Fibroblast of skin of left quadriceps (primary cell): ENCODE results near the gene CDSN.

Experiments used
- DNase-seq, 2 experiments: peaks; one replicate each; pipeline ENCODE4 v3.0.0-alpha.2; 2013; ENCODE audit warnings: low read depth in 2 of 2

The CDSN gene

DNA sequence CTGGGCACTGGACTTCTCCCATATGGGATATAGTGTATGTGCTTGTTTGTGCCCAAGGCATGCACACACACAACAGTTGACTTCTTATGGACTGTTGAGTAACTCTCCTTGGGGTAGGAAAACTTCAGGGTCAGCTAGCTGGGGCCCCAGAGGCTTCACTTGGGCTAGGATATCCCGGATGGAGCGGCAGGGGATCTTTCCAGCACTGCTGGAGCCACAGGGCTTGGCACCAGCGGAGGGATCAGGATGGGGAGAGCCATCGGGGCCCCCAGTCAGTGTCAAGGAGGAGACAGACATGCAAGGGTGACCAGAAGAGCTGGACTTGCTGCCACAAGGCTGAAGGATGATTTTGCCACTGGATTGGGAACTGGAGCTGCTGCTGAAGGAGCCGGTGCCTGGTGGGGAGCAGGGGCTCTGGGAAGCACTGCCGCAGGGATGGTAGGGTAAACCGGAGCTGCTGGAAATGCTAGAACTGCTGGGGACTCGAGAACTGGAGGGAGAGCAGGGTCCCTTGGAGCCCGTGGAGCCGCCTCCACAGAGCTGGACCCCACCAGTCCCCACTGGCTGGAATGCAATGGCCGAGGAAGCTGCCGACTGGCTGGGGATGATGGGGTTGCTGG lies 4.2 kb downstream of the CDSN start:
- no peak for DNase-seq

DNA sequence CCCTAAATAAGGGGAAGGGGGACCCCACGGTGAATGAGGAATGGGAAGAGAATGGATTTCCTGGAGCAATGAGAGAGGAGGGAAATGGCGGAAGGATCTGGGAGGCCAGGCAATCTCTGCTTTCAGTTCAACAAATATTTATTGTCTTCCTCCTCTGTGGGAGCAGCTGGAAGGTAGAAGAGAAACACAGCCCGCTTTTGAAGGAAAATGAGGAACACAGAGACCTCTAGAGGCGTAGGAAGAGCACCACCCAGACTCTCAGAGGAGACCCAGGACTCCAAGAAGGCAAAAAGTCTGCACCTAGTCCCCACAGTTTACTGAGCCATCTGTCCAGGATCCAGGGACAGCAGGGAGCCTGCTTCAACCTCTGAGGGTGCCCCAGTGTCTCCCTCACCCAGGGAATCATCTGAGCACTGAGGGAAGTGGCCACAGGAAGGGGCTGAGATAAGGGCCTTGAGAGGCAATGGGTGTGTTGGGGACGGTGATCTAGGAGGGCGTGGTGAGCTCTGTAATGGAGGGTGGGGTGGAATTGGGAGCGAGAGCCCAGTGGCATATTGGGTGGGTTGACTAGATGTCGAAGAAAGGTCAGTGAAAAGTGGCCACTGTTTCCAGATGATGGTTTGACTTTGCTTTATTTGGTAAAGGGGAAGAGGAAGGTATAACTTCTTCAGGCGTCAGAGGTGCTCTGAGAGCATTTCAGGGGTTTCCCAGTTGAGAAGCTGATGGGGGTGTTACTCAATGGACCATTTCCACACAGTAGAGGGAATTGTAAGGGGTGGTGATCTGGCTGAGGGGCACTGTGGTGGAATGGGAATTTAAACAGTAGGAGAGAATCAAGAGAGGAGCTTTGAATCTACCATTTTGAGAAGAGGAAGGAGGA lies 5.0 kb downstream of the CDSN start:
- peak in 1 of 2 experiments; percentile 51 for DNase-seq

DNA sequence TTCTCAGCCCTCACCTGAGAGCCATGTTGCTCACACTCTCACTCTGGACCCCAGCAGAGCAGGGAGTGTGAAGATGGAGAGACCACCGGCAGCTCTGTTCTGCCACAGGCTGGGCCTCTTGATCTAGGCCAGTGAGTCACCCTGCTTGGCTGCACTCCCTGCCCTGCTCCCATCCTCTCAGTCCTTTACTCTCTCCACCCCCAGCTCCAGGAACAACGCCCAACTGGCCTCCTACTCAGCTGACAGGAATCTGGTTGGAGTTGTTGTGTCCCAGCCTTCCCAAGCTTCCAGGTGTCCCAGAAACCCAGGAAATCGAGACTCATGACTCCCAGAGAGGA lies 5.7 kb downstream of the CDSN start, which contains the start of gene PSORS1C1:
TSS of gene PSORS1C1 (plus strand) at position 260 of the 338 bp plus-strand sequence. CDS start 14,833 bp downstream, outside the sequence.
- DNase-seq = peak; percentile 88 to 89

DNA sequence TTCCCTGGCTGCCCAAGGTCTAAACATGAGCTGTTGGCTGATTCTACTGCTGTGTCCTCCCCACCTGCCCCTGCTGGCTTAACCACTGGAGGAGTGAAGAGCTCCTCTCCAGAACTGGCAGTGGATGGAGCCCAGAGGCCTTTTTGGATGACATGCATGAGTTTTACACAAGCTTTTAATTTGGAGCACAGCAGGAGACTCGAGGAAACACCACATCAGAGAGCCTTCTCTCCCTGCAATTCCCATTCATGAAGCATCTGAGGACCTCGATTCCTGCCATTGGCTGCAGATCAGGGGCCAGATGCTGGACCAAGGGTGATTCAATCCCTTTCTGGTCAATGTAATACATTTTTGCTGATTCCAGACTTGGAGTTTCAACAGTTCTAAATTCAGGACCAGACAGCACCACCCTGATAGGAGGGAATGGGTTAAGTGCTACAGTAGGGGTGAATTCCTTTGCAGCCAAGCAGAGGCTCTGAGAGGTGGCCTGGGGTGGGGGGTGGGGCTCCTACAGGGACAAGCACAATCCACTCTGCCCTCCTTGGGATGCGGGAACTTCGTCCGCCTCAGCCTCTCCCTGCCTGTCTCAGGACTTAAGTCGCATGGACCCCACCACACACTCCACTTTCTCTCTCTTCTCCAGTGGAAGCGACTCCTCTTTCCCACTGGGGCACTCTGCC lies 6.2 kb downstream of the CDSN start:
- DNase-seq = peak; percentile 80 to 82

DNA sequence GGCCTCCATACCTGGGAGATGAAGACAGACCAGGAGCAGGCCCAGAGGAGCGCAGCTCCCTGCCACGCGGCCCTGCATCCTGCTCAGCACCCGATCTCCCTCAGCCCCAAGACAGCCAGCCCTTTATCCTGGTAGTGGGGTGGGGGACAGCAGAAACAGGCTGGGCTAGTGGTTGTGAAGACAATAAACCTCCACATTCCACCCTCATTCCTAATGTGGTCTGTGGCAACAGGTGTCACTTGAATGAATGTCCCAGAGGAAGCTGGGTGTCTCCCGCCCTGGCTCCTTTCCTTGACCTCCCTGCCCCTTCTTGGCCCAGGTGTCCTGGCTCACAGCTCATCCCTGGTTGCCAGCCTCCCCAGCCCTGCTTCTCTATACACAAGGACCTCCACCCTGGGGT lies 7.8 kb downstream of the CDSN start, which contains the start of gene C6orf15:
TSS of gene C6orf15 (minus strand) at position 98 of the 400 bp plus-strand sequence. CDS start at position 78, 20 bp downstream.
- DNase-seq = no peak

DNA sequence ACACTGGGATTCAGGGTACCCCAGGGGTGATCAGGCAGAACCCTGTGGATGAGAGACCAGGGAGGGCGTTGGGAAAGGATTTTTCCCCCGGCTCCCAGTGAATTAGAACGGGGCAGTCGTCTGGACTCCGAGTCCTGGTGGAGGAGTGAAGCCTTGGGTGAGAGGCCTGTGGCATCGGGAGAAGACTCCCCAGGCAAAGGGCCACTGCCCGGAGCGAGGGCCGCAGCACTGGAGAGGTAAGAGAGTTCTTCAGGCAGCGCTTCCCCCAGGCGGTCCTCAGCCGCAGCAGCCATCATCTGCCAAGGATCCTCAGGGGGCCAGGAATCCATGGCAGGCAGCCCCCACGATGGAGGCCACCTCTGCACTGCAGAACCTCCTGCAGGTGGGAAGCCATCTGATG lies 8.5 kb downstream of the CDSN start:
- DNase-seq = no peak

DNA sequence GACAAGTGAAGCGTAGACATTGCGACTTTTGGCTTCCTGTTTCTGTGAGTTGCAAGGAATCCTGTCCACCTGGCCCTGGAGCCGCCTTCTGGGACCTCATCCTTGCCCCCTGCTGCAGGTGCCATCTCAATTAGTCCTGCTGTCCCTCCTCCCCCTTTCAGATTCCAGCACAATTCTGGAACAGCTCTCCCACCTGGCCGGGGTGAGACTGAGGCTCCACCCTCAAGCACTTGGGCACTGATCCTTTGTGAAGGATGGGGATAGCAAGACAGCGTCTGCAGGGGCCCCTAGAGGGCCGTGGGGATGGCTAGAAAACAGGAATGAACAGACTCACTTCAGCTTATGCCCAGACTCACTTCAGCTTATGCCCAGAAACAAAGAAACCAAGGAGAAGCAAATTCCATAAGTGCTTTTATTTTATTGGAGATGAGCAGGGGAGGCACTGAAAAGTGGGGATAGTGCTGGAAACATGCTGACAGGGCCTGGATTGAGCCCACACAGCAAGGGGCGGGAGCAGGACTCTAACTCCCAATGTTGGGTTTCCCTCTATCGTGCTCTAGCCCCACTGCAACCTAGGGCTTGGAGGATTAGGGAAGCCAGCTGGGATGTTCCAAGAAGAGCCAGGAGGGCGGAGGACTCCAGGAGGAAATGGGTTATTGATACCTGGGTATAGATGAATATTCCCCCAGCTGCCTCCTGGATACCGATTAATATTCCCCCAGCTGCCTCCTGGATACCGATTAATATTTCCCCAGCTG lies 9.2 kb downstream of the CDSN start:
- no peak for DNase-seq

DNA sequence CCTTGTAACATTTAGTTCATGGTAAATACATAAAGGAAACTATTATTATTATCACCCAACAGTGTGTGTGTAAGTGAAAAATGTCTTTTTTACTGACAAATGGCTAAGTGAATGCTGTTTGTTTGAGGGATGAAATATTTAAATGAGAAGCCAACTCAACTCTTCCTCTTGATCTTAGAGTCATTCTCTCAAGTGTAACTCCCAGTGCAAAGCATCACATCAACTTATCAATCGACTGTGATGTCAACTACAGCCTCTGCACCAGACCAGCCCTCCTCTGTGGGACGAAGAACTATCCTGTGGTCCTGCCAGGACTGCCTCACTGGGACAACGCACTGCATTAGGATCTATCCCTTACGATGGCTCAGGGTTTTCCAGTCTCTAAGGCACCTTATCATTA lies 13.2 kb downstream of the CDSN start:
- no peak for DNase-seq

DNA sequence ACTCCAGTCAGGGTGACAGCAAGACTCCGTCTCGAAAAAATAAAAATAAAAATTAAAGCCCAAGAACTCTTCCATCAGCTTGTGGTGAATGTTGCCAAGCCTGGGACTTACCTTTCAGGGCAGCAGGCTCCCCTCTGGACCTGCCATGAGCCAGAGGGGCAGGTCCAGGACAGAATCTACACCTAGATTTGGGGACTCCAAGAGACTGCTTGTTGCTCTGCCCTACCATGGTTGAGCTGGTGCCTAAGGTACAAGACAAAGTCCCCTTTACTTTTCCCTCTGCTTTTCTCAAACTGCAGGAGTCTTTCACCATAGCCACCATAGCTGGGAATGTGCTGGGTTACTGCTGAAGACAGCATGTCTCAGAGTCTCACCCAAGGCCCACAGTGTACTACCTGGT lies 17.1 kb downstream of the CDSN start:
- no peak for DNase-seq

DNA sequence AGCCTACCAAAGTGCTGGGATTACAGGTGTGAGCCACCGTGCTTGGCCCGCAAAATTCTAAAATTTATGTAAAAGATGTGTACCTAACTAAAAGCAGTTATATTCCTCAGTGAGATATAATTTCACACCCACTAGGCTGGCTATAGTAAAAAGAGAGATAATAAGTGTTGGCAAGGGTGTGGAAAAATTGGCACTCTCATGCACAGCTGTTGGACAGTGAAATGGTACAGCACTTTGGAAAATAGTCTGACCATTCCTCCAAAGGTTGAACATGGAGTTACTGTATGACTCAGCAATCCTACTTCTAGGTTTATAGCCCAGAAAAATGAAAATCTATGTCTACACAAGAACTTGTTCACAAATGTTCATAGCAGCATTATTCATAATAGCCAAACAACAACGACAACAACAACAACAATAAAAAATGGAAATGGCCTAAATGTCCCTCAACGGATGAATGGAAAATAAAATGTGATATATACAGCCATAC lies 21.8 kb downstream of the CDSN start:
- no peak for DNase-seq

DNA sequence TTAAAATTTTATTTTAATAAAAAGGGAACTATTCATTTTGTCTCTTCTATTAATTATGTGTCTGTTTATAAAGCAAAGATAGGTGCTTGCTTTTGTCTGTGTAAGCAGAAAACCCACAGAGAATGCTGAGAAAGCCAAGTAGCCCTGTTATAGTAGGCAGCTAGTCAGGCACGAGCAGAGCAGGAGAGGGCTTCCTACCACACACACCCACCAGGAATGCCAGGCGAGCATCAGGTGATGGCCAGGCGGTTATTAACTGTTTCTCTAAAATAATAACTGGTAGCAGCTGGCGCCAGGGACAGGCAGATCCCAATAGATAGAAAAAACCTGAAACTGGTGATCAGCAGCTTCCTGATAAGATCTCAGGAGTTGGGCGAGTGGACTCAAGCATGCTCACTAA lies 23.6 kb downstream of the CDSN start:
- no peak for DNase-seq

DNA sequence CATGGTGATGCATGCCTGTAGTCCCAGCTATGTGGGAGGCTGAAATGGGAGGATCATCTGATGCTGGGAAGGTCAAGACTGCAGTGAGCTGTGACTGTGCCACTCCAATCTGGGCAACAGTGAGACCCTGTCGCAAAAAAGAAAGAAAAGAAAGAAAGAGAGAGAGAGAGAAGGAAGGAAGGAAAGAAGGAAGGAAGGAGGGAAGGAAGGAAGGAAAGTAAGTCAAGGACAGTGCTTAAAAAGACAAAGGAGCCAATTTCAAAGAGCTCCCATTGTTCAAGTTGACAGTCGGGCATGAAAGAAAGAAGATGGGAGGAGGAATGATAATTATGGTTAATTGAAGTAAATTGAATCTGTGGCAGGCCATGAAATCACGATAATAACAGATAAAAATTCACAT lies 24.0 kb downstream of the CDSN start:
- no peak for DNase-seq

DNA sequence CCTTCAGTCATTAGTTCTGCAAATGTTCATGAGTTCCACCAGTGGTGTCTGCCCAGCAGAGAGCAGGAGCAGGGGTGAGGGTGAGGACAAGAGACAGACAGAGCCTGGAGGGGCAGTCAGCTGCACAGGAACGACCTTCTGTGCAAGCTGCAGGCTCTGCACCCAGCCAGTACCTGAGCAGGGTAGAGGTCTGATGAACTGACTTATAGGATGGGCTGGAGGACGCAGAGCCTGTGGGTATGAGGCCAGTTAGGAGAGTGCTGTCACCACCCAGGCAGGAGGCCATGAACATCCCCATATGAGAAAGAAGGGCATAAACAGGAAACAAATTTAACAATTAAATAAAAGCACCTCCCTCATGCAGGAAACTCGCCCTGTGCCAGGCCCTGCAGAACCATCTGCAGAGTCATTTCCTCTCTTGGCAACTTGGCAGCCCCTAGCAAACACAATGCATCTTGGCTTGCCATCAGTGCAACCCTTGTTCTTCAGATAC lies 25.8 kb downstream of the CDSN start:
- no peak for DNase-seq

DNA sequence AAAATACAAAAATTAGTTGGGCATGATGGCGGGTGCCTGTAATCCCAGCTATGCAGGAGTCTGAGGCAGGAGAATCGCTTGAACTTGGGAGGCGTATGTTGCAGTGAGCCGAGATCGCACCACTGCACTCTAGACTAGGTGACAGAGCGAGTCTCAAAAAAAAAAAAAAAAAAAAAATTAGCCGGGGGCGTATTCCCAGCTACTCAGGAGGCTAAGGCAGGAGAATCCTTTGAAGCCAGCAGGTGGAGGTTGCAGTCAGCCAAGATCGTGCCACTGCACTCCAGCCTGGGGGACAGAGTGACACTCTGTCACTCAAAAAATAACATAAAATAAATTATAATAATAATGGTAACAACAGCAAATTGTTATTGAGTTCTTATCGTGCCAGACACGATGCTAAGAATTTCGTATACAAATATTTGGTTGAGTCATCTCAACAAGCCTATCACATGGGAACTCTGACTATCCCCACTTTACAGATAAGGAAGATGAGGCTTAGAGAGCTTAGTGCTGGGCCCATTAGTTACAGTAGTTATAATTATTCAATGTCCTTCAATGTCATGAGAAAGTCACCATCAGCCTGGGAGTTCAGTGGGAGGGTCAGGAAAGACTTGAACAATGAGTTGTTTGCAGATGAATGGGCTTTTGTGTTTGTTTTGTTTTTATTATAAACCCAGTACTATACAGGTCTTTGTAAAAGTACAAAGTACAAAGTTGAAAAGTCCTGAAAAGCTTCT lies 27.3 kb downstream of the CDSN start:
- DNase-seq = no peak

DNA sequence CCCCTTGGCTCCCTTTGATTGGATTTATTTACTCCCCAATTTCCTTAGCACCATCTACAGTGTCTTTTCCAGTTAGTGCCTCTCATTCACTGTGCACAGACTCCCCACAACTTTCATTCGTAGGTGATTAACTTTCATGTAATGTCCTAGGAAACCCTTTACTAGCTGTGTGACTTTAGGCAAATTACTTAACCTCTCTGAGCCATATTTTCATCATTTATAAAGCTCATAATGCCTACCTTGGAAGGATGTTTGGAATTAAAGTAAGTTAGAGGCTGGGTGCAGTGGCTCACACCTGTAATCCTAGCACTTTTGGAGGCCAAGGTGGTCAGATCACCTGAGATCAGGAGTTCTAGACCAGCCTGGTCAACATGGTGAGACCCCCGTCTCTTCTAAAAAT lies 28.0 kb downstream of the CDSN start:
- DNase-seq = no peak

DNA sequence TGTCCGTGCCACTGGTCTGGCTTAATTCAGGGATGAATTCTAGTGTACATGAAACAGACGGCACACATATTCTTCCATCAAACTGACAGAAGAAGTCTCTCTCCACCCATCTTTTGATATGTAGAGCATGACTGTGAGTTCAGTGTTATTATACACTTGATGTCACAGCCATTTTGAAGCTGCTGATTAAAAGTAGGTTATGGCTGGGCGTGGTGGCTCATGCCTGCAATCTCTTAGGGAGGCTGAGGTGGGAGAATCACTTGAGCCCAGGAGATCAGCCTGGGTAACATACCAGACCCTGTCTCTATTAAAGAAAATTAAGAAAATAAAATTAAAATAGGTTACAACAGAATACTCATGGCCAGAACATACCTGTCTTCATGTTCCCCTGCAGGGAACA lies 28.6 kb downstream of the CDSN start:
- no peak for DNase-seq

DNA sequence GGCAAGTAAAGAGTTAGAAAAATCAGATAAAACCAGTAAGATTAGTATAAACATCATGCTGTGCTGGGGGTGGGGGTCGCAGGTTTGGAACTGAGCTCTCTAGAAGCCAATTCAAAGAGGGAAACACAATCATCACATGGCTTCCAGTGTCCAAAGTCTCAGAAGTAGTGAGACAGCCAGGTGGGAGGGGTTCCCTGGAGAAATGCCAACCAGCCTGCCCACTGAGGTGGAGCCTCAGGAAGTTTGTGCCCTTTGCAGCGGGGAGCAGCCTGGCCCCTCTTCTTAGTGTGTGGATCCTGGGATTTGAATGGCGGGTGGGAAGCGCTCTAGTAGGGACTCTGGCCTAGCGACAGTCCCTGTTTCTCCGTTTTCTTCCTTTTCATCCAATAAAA lies 29.3 kb downstream of the CDSN start:
- DNase-seq = no peak

DNA sequence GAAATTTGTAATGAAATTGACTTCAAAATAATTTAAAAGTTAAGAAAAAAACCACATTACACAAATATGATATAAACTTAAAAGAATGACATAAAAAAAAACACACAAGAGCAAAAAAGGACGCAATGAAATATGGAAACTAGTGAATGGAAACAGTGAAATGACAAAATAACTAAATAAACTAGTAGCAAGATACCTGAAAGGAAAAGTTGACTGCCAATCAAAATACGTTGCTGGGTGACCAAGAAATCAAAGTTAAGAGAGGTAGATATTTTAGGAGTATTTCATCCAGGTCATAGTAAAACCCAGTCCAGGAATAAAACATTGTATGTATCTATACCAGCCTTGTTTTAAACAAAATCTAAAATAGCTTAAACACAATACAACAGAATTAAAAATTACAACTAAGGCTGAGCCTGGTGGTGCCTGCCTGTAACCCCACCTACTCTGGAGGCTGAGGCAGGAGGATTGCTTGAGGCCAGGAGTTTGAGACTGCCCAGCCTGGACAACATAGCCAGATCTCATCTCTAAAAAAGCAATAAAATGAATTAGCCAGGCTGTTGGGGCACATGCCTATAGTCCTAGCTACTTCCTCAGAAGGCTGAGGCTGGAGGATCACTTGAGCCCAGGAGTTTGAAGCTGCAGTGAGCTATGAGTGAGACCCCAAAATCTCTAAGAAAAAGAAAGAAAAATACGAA lies 29.8 kb downstream of the CDSN start:
- DNase-seq = no peak

DNA sequence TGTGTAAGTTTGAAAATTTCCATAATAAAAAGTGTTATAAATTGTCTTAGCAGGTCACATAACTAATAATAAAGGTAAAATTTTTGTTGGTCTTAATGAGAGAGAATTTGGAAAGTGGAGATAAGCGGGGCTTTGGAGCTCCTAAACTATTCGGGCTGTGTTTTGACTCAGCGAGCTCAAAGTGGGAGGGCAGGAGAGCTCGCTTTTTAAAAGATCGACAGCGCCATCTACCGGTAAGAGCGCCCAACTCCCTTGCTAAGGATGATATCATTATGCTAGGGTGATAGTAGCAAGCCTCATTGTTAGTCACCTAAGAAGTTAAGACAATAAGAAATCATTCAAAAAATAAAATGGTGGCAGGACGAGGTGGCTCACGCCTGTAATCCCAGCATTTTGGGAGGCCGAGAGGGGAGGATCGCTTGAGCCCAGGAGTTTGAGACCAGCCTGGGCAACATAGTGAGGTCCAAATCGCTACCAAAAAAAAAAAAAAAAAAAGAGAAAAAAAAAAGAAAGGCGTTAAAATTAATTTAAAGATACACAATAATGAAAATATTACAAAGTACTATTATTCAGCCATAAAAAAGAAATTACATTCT lies 32.7 kb downstream of the CDSN start:
- DNase-seq = peak; percentile 72 to 75
